ELR (cell line): ENCODE measurements around the gene TLE3.

Source experiments
- DNase-seq: peaks from one replicate; pipeline ENCODE4 v3.0.0-alpha.2; 2015; ENCODE audit warnings: low read depth

The TLE3 gene

GRCh38 chr15:70027518-70027917 lies 70.2 kb downstream of the TLE3 start:
- no peak for DNase-seq

DNA sequence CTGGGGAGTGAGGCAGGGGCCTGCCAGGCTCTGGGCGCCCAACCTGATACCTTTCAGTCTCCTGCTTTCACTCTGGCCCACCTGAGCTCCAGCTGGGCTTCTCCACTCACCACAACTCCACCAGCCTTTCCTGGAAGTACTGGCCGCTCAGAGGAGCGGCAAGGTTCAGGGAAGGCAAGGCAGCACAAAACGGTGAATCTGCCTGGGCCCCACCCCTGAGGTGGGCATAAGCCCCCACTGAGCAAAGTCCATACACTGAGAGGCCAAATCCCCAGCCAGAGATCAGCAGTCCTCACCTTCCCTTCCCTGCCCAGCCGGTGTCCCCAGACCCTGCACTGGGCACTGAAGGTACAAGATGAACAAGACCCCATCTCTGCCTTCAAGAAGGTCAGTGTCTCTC lies 70.7 kb downstream of the TLE3 start:
- DNase-seq: no peak

DNA sequence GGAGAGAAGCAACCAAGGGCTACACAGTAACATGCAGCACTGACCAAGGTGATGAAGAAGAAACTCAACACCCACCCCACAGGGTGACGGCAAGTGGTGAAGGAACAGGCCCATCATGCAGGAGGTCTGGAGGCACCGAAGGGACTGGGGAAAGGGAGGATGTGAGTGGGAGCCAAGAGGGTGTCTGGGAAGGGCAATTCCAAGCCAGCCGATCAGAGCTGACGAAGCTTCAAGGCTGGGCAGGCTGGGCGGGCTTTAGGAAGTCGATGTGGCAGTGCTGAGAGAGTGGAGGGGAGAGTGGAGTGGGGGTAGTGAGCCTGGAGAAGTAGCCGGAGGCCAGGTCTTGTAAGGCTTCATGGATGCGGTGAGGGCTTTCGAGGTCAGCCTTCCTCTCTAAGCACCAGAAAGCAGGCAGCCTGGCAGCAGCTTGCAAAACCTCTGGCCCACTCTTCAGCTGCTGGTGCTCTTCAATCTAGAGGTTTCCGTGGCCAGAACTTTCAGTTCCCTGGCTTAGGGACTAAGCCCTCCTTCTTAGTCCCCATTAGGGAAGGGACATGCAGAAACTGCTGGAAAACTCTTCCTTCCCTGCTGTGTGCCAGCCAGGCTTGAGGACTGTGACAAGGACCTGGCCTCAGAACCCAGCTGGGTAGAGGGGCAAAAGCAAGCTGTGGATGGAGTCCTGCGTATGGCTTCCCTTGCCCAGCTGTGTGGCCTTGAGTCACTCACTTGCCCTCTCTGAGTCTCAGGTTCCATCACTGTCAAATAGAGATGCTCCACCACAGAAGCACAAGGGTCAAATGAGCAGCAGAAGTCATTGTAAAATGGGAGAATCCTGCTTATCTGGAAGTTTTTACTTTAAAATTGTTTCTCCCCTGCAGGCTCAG lies 72.1 kb downstream of the TLE3 start:
- DNase-seq: no peak

GRCh38 chr15:70024521-70024920 lies 73.2 kb downstream of the TLE3 start:
- no peak for DNase-seq

- peak; percentile 32 for DNase-seq
These were observed 73.8 kb downstream of the TLE3 start for GRCh38 chr15:70023769-70024491.

DNA sequence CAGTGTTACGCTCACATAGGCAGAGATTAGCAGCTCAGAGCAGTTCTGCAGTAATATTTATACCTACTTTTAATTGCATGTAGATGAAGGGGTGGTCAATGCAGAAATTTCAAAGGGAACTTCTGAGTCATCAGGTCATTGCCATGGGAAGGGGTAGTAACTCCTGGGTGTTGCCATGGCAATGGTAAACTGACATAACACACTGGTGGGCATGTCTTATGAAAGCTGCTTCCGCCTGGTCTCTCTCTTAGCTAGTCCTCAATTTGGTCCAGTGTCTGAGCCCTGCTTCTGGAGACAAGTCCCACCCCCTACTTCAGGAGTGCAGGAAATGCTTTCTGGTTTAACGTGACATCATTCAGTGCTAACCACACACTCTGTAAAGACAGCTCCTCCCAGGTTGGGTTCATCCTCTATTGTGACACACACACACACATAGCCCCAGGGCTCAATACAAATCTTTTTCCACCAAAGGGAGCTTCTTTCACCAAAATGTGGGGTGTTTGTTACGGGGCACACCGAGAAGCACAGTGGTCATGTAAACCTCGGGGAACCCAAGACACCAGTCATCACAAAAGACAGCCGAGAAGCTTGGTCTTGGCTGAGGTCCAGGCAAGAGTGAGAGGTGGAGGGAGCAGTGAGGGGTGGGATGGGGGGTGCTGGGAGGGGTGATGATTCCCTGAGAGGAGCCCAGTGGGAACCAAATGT lies 74.5 kb downstream of the TLE3 start:
- peak; percentile 85 for DNase-seq

DNA sequence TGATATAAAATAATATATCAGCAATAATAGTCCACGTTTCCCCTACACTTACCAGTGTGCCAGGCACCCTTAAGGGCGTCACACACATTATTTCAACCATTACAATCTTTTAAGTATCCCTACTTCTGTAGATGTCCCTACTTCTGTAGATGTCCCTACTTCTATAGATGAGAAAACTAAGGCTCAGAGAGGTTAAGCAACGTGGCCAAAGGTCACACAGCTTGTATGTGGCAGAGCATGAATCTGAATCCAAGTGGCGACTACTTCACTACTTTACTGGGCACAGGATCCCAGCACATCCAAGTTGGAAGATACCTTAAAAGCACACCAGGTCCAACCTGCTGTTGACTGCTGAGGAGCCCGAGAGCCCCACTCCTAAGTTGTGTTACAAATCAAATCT lies 77.5 kb downstream of the TLE3 start:
- no peak for DNase-seq

- DNase-seq: no peak
These were observed 78.8 kb downstream of the TLE3 start for GRCh38 chr15:70018646-70019600.

- DNase-seq: no peak
These were observed 79.9 kb downstream of the TLE3 start for GRCh38 chr15:70017801-70018200.

- no peak for DNase-seq
These were observed 80.7 kb downstream of the TLE3 start for GRCh38 chr15:70017025-70017424.

DNA sequence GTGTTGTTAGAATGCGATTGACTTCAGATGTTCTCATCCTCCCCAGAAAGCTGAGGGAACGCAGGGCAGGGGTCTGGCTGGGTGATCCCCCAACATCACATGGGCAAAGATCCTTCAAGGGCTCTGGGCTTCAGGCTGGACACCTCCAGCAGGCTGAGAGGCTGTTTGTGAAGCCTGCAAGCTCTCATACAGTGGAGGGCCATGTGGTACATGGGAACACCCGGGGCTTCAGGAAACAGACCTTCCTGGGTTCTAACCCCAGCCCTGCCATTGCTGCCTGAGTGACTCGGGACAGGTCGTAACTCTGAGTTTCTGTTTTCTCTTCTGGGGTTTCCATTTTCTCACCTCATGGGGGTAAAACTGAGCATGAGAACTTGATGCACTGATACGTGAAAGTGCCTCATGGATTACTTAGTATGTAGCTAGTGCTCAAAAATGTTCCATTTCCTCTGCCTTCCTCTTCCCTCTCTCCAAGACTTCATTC lies 81.2 kb downstream of the TLE3 start:
- no peak for DNase-seq

GRCh38 chr15:70014860-70015490 lies 82.7 kb downstream of the TLE3 start:
- no peak for DNase-seq

DNA sequence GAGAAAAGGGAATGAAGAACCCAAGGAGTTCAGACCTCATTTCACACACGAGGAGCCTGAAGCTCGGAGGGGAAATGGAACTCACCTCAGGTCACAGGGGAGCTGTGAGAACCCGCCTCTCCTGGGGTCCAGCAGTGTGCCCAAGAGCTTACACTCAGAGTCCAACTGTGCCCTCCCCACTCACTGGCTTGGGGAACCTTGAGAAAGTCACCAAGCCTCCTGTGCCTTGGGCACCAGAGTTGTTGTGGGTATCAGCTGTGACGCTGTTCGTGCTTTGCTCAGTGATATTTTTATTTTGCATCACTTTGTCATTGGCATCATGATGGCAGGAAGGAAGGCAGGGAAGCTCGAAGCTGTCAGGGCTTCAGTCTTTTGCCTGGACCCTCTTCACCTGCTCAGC lies 83.4 kb downstream of the TLE3 start:
- no peak for DNase-seq

GRCh38 chr15:70013656-70014313 lies 83.9 kb downstream of the TLE3 start:
- DNase-seq: no peak

- DNase-seq: no peak
These were observed 84.8 kb downstream of the TLE3 start for GRCh38 chr15:70012895-70013294.

- no peak for DNase-seq
These were observed 88.9 kb downstream of the TLE3 start for GRCh38 chr15:70008697-70009290.

DNA sequence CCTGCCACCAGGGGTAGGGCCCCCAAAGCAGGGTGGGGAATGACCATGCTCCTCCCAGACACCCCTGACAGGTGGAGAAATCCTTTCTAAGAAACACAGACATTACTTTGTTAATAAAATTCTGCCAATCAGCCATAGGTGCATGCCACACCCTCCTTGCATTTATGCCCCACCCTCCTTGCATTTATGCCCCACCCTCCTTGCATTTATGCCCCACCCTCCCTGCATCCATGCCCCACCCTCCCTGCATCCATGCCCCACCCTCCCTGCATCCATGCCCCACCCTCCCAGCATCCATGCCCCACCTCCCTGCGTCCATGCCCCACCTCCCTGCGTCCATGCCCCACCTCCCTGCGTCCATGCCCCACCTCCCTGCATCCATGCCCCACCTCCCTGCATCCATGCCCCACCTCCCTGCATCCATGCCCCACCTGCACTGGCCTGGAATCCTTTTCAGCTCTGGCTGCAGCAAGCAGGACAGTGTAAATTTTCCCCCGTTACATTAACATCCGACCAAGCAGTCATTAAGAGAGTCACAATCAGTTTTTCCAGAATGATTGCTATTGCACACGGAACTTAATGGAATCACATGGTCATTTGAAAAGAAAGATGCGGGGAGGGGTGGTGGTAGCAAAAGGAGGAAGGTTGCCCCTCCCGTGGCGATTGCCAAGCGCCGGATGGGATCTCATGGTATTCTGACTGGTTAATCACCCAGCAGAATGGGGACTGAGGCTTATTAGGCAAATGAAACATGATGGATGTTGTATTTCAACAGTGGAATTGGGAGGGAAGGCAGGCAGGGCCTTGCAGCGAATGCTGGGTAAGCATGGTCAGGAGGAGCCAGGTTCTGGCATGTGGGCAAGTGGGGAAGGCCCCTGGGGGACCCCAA lies 91.2 kb downstream of the TLE3 start:
- no peak for DNase-seq

DNA sequence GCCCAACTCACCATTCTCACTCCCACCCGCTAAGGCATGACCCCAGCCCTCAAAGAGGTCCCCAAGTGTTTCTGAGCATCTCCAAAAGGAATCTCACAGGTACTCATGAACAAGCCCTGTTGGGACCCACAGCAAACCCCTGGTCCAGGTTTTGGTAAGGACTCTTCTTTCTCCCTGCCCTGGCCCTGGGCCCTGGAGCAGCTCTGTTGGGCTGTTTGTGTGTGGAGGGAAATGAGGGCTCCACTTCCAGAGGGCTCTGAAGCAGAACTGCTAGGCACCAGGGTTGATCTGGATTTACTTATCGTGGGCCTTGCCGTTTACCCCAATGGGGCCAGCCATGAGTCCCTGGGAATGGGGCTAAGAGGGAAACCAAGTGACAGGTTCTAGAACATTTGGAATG lies 92.9 kb downstream of the TLE3 start:
- no peak for DNase-seq

DNA sequence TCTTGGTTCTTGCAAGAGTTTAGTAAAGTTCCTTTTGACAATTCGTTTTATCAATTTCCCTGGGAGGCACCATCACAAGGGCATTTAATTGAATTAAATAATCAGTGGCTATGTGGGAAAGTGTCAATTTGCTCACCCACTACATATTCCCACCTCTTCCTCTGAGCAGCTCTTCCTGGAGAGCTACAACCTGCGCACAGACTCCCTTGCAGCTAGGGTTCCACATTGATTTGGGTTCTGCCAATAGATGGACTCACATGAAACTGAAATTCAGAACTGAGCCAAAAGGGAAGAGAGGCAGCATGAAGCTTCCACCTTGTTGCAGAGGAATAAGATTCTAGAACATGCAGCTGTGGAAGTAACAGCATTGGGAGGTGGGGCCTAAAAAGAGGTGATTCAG lies 94.8 kb downstream of the TLE3 start:
- DNase-seq: no peak
